PC-3 (cell line): ENCODE measurements around the gene ZMIZ1. TPM values are rescaled to one million over a fixed set of nuclear protein-coding genes. Genes with fewer than 3 reads are reported as not detected.

ENCODE experiments used
- ATAC-seq: fragments of 200-7000 bp; cut with Tn5 transposase; 2 replicates; pipeline ENCODE4 v1.9.1; 2020; ENCODE audit warnings: mild to moderate bottlenecking, moderate library complexity
- BruUV-seq: library from RNA; stranded (reverse); fragments of 400-500 nt; replicated peaks from 2 replicates; lab custom pipeline; 2021; lab: Mats Ljungman, UMichigan
- CTCF ChIA-PET: fragments of 300-600 bp; sonication (Branson Sonifier 250); formaldehyde crosslinking; loops from one replicate; lab custom pipeline; 2022; ENCODE audit warnings: antibody characterized with exemption; lab: Charles Lee
- POLR2A ChIA-PET: fragments of 300-600 bp; sonication (Branson Sonifier 250); formaldehyde crosslinking; loops from one replicate; lab custom pipeline; 2022; ENCODE audit warnings: antibody characterized with exemption; ENCODE audit not compliant: unreplicated experiment; lab: Charles Lee
- DNase-seq: peaks from one replicate; pipeline ENCODE4 v3.0.0-alpha.2; 2015
- H2AFZ ChIP-seq: fragments of 300-600 bp; sonication (generic); 2 replicates; pipeline ENCODE4 v1.6.0; 2016; ENCODE audit warnings: antibody characterized with exemption, low read length
- H3F3A ChIP-seq: fragments of 300-600 bp; sonication (generic); one replicate; pipeline ENCODE4 v1.6.0; 2017; ENCODE audit warnings: antibody characterized with exemption, low read length, control low read depth, mild to moderate bottlenecking; ENCODE audit not compliant: unreplicated experiment
- H3K27ac ChIP-seq: fragments of 300-600 bp; sonication (generic); 2 replicates; pipeline ENCODE4 v1.5.1; 2016; ENCODE audit warnings: mild to moderate bottlenecking, low read length
- H3K27me3 ChIP-seq: fragments of 300-600 bp; sonication (generic); 2 replicates; pipeline ENCODE4 v1.6.1; 2016; ENCODE audit warnings: low read length, mixed read lengths
- H3K36me3 ChIP-seq: fragments of 300-600 bp; sonication (generic); 2 replicates; pipeline ENCODE4 v1.6.1; 2016; ENCODE audit warnings: low read depth, mixed run types, low read length, mixed read lengths
- H3K4me1 ChIP-seq: fragments of 300-600 bp; sonication (generic); 2 replicates; pipeline ENCODE4 v1.5.1; 2016; ENCODE audit warnings: low read length; ENCODE audit not compliant: insufficient read depth
- H3K4me2 ChIP-seq: fragments of 300-600 bp; sonication (generic); 2 replicates; pipeline ENCODE4 v1.6.0; 2016; ENCODE audit warnings: low read length
- H3K4me3 ChIP-seq: fragments of 300-600 bp; sonication (generic); 2 replicates; pipeline ENCODE4 v1.5.1; 2016; ENCODE audit warnings: mild to moderate bottlenecking, low read length, mixed read lengths
- H3K79me2 ChIP-seq: fragments of 300-600 bp; sonication (generic); 2 replicates; pipeline ENCODE4 v1.6.1; 2017; ENCODE audit warnings: low read length, mixed read lengths
- H3K9ac ChIP-seq: fragments of 300-600 bp; sonication (generic); 2 replicates; pipeline ENCODE4 v1.6.0; 2016; ENCODE audit warnings: mild to moderate bottlenecking, low read length
- H3K9me2 ChIP-seq: fragments of 300-600 bp; sonication (generic); replicated peaks from 2 replicates; pipeline ENCODE4 v1.6.1; 2016; ENCODE audit warnings: mixed run types, low read length, mixed read lengths
- H3K9me3 ChIP-seq: fragments of 300-600 bp; sonication (generic); 2 replicates; pipeline ENCODE4 v1.6.1; 2016; ENCODE audit warnings: low read length, mixed read lengths
- H4K20me1 ChIP-seq: fragments of 300-600 bp; sonication (generic); 2 replicates; pipeline ENCODE4 v1.6.1; 2016; ENCODE audit warnings: low read length, mixed read lengths
- CTCF ChIP-seq: fragments of 300-600 bp; sonication (generic); conservative IDR thresholded peaks from 2 replicates; pipeline ENCODE4 v1.5.1; 2017; ENCODE audit warnings: antibody characterized with exemption, low read depth, mild to moderate bottlenecking, low read length
- EZH2 ChIP-seq: fragments of 300-600 bp; sonication (generic); IDR thresholded peaks from one replicate; pipeline ENCODE4 v1.6.1; 2017; ENCODE audit warnings: antibody characterized with exemption, mild to moderate bottlenecking, low read length; ENCODE audit not compliant: unreplicated experiment
- EZH2phosphoT487 ChIP-seq: fragments of 300-600 bp; sonication (generic); IDR thresholded peaks from 2 replicates; pipeline ENCODE4 v1.6.1; 2018; ENCODE audit warnings: mild to moderate bottlenecking, antibody characterized with exemption, low read length, borderline replicate concordance
- intact Hi-C: fragments of 100-400 bp; cut with micrococcal nuclease; formaldehyde crosslinking; loops from 2 replicates; pipeline ENCODE4 v1.9.0; 2023
- total RNA-seq: library from RNA; depleted of rRNA; stranded (reverse); fragments of >200 nt; gene quantifications from 2 replicates; pipeline ENCODE4 v1.2.3, GENCODE V29; 2014

The ZMIZ1 gene
- total RNA-seq, 1 experiment from 2014 or later: 55.4 TPM

GRCh38 chr10:79138449-79139123, 69.8 kb downstream of the ZMIZ1 start:
- DNase-seq: no peak
- Histone ChIP-seq H3K9me2 (no peaks in the 10 kb centered on the region), H3K36me3 (peaks cover 23% of the 10 kb centered on the region; the same call in 1 of the 2 replicates), H3K4me3 (no peak overlapping the region), H3K27me3 (no peaks in the 10 kb centered on the region), H3K9me3 (no peaks in the 10 kb centered on the region), H3K4me2 (no peak overlapping the region), H3K79me2 (no peaks in the 10 kb centered on the region), H3K27ac (no peak overlapping the region), H3F3A (no peaks in the 10 kb centered on the region), H3K9ac (no peak overlapping the region), H2AFZ (no peak overlapping the region), H3K4me1 (0 out of 2 replicates have a peak, but pooled peaks cover 4% of the 10 kb centered on the region), H4K20me1 (no peaks in the 10 kb centered on the region)
- CTCF ChIA-PET: interaction anchor here (0.5 kb wide), 1 partner anchor 1497 kb away, joined by 3 read pairs; no protein-coding TSS in a partner anchor
- ATAC-seq: no peak
- BruUV-seq: no TSS peak
- intact Hi-C loops: no loop called here
- TF ChIP-seq EZH2phosphoT487 (no peak), CTCF (no peak), EZH2 (no peak)
- POLR2A ChIA-PET: interaction anchor here (0.5 kb wide), 1 partner anchor 55 kb away, joined by 4 read pairs; no protein-coding TSS in a partner anchor

DNA sequence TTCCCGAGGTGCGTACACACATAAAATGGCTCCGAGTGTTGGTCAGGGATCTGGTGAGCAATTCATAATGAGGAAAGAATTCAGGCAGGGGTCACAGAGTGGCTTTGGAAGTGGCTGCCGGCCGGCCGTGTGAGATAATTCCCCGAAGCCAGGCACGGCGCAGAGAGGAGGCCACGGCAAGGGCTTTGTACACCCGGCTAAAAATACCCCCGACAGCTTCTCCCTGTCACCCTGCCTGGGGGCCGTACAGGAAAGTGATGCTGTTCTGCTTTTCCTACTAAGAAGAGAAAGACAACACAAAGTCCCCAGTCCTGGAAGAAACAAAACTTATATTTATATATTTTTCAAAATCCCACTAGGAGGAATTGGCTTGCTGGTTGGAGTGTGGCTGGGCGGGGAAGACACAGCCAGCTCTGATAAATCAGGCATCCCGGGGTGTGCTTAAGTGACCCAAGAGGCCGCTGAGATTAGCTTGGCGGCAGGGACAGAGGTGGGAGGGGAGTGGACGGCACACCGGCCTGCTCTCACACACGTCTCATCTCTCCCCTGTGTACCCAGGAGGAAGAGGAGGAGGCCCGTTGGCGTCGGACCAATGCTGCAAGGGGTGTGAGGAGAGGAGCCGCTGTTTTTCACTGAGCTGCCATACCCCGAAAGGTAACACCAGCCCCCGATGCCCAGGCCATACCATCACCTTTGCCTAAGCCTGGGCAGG, 70.5 kb downstream of the ZMIZ1 start:
- BruUV-seq: no TSS peak
- Histone ChIP-seq H3K36me3 (peaks cover 26% of the 10 kb centered on the region; the same call in 1 of the 2 replicates), H3K79me2 (no peaks in the 10 kb centered on the region), H2AFZ (no peak overlapping the region), H3K4me3 (no peak overlapping the region), H3F3A (no peaks in the 10 kb centered on the region), H3K4me1 (0 out of 2 replicates have a peak, but pooled peaks cover 4% of the 10 kb centered on the region), H3K27ac (no peak overlapping the region), H3K4me2 (no peak overlapping the region), H3K27me3 (no peaks in the 10 kb centered on the region), H3K9me3 (no peaks in the 10 kb centered on the region), H4K20me1 (no peaks in the 10 kb centered on the region), H3K9ac (no peak overlapping the region), H3K9me2 (no peaks in the 10 kb centered on the region)
- ATAC-seq: no peak
- no peak for DNase-seq
- intact Hi-C loops: no loop called here
- POLR2A ChIA-PET: interaction anchor here (0.5 kb wide), 1 partner anchor 54 kb away, joined by 4 read pairs; no protein-coding TSS in a partner anchor
- TF ChIP-seq EZH2phosphoT487 (no peak), EZH2 (no peak), CTCF (no peak)
- CTCF ChIA-PET: interaction anchor here (0.5 kb wide), 1 partner anchor 1498 kb away, joined by 3 read pairs; no protein-coding TSS in a partner anchor
